Parathyroid adenoma (tissue), 2 donors: ENCODE results near the gene ZRANB3.

Experiments used
- H2AFZ ChIP-seq: fragments of 300-600 bp; sonication (generic); one replicate; pipeline ENCODE4 v1.7.0; 2017; ENCODE audit warnings: antibody characterized with exemption, mild to moderate bottlenecking
- H3K27ac ChIP-seq: fragments of 300-600 bp; sonication (generic); one replicate; pipeline ENCODE4 v1.7.0; 2017
- H3K27me3 ChIP-seq: fragments of 300-600 bp; sonication (generic); one replicate; pipeline ENCODE4 v1.7.0; 2017; ENCODE audit warnings: low read length; ENCODE audit not compliant: control insufficient read depth, insufficient read depth
- H3K36me3 ChIP-seq: fragments of 300-600 bp; sonication (generic); one replicate; pipeline ENCODE4 v1.7.0; 2017; ENCODE audit warnings: low read length; ENCODE audit not compliant: control insufficient read depth, insufficient read depth
- H3K4me1 ChIP-seq: fragments of 300-600 bp; sonication (generic); one replicate; pipeline ENCODE4 v1.7.0; 2017; ENCODE audit warnings: control low read depth
- H3K4me2 ChIP-seq: fragments of 300-600 bp; sonication (generic); one replicate; pipeline ENCODE4 v1.7.0; 2017; ENCODE audit warnings: low read length
- H3K4me3 ChIP-seq: fragments of 300-600 bp; sonication (generic); one replicate; pipeline ENCODE4 v1.7.0; 2017; ENCODE audit warnings: low read depth, low read length
- H3K79me2 ChIP-seq: fragments of 300-600 bp; sonication (generic); one replicate; pipeline ENCODE4 v1.7.0; 2017; ENCODE audit warnings: control low read depth
- H3K9ac ChIP-seq: fragments of 300-600 bp; sonication (generic); one replicate; pipeline ENCODE4 v1.7.0; 2017; ENCODE audit warnings: mild to moderate bottlenecking
- H3K9me3 ChIP-seq: fragments of 300-600 bp; sonication (generic); one replicate; pipeline ENCODE4 v1.7.0; 2017; ENCODE audit warnings: low read length; ENCODE audit not compliant: control insufficient read depth
- TF ChIP-seq, protein P1 (sequence below): fragments of 300-600 bp; sonication (generic); IDR thresholded peaks from one replicate; pipeline ENCODE4 v1.7.0; 2017; ENCODE audit warnings: antibody characterized with exemption, mild to moderate bottlenecking
- donor health status: primary hyperparathyroidism.

Gene ZRANB3

DNA sequence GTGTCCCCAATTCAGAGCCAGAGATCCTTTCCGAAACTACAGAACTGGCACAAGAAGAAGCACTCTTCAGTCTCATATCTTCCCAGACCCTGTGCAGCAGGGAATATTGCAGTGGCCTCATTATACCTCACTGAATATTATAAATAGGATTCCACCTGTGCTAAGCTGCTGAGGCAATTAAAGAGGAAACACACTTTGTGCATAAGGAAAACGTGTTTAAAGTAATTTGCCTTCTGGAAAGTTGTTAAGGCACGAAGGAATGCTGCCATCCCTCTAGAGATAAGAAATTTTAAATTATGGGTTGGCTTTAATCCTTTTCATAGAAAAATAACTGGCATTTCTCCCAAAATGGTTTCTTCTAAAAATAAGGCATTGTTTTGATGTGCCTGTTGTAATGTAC lies 245.6 kb downstream of the ZRANB3 start:
- Histone ChIP-seq H2AFZ (no peak overlapping the region), H3K9ac (no peak overlapping the region), H3K9me3 (no peaks in the 10 kb centered on the region), H3K79me2 (no peaks in the 10 kb centered on the region), H3K4me2 (no peak overlapping the region), H3K4me3 (no peak overlapping the region), H3K4me1 (no peaks in the 10 kb centered on the region), H3K27me3 (no peaks in the 10 kb centered on the region), H3K27ac (no peak overlapping the region), H3K36me3 (no peaks in the 10 kb centered on the region)
- TF ChIP-seq, protein P1, sequence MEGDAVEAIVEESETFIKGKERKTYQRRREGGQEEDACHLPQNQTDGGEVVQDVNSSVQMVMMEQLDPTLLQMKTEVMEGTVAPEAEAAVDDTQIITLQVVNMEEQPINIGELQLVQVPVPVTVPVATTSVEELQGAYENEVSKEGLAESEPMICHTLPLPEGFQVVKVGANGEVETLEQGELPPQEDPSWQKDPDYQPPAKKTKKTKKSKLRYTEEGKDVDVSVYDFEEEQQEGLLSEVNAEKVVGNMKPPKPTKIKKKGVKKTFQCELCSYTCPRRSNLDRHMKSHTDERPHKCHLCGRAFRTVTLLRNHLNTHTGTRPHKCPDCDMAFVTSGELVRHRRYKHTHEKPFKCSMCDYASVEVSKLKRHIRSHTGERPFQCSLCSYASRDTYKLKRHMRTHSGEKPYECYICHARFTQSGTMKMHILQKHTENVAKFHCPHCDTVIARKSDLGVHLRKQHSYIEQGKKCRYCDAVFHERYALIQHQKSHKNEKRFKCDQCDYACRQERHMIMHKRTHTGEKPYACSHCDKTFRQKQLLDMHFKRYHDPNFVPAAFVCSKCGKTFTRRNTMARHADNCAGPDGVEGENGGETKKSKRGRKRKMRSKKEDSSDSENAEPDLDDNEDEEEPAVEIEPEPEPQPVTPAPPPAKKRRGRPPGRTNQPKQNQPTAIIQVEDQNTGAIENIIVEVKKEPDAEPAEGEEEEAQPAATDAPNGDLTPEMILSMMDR: no peak

DNA sequence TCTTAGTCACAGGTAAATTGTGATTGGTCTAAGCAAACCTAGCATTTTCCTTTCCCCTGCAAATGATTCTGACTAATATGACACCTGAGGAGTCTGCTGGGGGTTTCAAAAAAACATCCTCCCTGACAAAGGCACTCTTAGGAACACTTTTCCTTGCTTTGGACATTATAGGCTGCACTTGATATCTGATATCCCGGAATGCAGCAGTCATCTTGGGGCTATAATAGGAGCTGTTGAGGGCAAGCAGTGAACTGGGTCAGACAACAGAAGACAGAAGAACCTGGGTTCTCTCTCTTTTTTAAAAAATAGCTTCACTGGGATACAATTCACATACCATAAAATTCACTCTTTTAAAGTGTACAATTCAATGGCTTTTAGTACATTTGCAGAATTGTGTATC lies 249.6 kb downstream of the ZRANB3 start:
- no peaks in the 10 kb centered on the region for H3K4me1 ChIP-seq

DNA sequence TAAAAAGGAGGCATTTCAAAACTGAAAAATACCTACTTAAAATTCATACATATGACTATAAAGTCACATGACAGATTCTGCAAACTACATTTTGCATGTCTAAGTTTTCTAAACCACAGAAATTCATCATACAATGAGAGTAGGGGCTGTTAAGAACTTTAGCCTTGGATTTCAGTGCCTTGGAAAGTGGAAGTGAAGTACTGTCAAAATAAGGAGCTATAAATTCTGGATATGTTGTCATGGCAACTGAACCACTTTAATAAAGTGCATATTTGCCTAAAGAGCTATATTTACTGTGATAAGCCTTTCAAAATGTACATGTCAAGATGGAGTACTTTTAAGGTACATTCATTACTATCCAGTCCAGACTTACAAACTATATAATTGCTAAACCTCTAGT lies 251.8 kb downstream of the ZRANB3 start:
- no peaks in the 10 kb centered on the region for H3K36me3 ChIP-seq
- TF ChIP-seq, protein P1: no peak
- no peaks in the 10 kb centered on the region for H3K79me2 ChIP-seq
- H3K27ac ChIP-seq: no peak overlapping the region
- H3K9ac ChIP-seq: no peak overlapping the region
- no peaks in the 10 kb centered on the region for H3K27me3 ChIP-seq
- H3K9me3 ChIP-seq: no peaks in the 10 kb centered on the region
- no peak overlapping the region for H3K4me2 ChIP-seq
- H3K4me3 ChIP-seq: no peak overlapping the region
- H3K4me1 ChIP-seq: no peaks in the 10 kb centered on the region
- no peak overlapping the region for H2AFZ ChIP-seq

More for the DNA sequence above, 249.6 kb downstream of the ZRANB3 start:
- H3K36me3 ChIP-seq: no peaks in the 10 kb centered on the region
- no peak overlapping the region for H2AFZ ChIP-seq
- TF ChIP-seq, protein P1: no peak
- H3K27ac ChIP-seq: no peak overlapping the region
- no peaks in the 10 kb centered on the region for H3K9me3 ChIP-seq
- H3K4me2 ChIP-seq: no peak overlapping the region
- H3K27me3 ChIP-seq: no peaks in the 10 kb centered on the region
- H3K9ac ChIP-seq: no peak overlapping the region
- H3K4me3 ChIP-seq: no peak overlapping the region
- H3K79me2 ChIP-seq: no peaks in the 10 kb centered on the region

DNA sequence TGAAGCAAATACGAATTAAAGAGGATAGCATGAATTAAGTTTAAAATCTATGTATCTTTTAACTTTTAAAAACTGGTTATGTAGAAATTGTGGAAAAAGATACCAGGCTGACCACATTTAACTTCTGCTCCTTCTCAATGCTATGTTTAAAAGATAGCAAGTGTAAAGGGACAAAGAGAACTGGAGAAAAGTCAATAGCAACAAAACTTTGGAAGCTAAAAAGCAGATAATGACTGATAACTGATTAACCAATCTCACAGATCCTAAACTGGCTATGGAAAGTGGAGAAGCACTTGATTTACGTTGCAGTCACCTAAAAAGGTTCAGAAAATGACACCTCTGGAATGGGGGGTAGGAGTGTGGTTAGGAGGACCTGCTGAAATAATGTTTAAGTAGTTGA lies 254.5 kb downstream of the ZRANB3 start:
- Histone ChIP-seq H3K9ac (no peak overlapping the region), H2AFZ (no peak overlapping the region)

DNA sequence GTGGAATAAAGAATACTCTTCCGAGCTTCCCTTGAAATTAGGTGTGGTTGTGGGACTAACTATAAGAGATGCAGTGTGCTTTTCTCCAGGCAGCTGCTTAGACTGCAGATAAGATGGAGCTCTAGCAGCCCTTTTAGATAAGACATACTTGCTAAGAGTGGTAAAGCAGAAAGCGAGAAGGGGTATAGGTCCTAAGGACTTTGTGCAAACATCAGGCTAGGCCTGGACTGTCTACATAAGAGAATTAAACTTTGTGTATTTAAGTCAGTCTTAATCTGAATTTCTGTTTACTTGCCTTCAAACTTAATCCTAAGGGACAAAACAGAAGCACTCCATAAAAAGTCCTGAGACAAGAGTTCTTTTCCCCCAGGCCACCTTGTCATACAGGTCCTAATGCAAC lies 260.0 kb downstream of the ZRANB3 start:
- H3K27me3 ChIP-seq: no peaks in the 10 kb centered on the region
- no peaks in the 10 kb centered on the region for H3K9me3 ChIP-seq
- H3K4me3 ChIP-seq: no peak overlapping the region
- no peak overlapping the region for H3K4me2 ChIP-seq
- no peaks in the 10 kb centered on the region for H3K36me3 ChIP-seq
- H3K4me1 ChIP-seq: no peaks in the 10 kb centered on the region
- H2AFZ ChIP-seq: no peak overlapping the region
- no peak overlapping the region for H3K9ac ChIP-seq
- no peaks in the 10 kb centered on the region for H3K79me2 ChIP-seq
- TF ChIP-seq, protein P1: no peak
- H3K27ac ChIP-seq: no peak overlapping the region

More for the DNA sequence above, 254.5 kb downstream of the ZRANB3 start:
- Histone ChIP-seq H3K4me1 (no peaks in the 10 kb centered on the region), H3K27ac (no peak overlapping the region), H3K79me2 (no peaks in the 10 kb centered on the region), H3K36me3 (no peaks in the 10 kb centered on the region), H3K4me2 (no peak overlapping the region), H3K27me3 (no peaks in the 10 kb centered on the region), H3K9me3 (no peaks in the 10 kb centered on the region), H3K4me3 (no peak overlapping the region)
- TF ChIP-seq, protein P1: no peak
